ENCODE data around the gene PTGDR2.

DNA sequence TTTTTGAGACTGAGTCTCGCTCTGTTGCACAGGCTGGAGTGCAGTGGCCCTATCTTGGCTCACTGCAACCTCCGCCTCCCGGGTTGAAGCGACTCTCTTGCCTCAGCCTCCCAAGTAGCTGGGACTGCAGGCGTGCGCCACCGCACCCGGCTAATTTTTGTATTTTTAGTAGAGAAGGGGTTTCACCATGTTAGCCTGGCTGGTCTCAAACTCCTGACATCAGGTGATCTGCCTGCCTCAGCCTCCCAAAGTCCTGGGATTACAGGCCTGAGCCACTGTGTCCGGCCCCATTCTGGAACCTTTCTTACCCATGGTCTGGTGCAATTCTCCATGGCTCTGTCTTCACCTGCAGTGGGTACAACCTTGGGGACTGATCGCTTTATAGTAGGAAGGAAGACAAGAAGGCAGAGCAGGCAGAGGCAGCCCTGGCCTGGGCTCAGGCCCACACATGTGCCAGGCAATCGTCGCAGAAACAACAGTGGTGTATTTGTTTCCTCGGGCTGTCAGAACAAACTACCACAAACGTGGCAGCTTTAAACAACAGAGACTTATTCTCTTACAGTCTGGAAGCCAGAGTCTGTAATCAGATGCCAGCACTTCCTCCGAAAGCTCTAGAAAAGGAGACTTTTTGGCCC is 4.0 kb upstream of the PTGDR2 start:
- TF ChIP-seq EP300 (IDR thresholded peaks at IDR 0.05) (no peak), POLR2A (IDR thresholded peaks at IDR 0.05) (no peak)
- TF ChIP-seq, protein P1, sequence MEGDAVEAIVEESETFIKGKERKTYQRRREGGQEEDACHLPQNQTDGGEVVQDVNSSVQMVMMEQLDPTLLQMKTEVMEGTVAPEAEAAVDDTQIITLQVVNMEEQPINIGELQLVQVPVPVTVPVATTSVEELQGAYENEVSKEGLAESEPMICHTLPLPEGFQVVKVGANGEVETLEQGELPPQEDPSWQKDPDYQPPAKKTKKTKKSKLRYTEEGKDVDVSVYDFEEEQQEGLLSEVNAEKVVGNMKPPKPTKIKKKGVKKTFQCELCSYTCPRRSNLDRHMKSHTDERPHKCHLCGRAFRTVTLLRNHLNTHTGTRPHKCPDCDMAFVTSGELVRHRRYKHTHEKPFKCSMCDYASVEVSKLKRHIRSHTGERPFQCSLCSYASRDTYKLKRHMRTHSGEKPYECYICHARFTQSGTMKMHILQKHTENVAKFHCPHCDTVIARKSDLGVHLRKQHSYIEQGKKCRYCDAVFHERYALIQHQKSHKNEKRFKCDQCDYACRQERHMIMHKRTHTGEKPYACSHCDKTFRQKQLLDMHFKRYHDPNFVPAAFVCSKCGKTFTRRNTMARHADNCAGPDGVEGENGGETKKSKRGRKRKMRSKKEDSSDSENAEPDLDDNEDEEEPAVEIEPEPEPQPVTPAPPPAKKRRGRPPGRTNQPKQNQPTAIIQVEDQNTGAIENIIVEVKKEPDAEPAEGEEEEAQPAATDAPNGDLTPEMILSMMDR (IDR thresholded peaks at IDR 0.05) = no peak

Measured in ovary (tissue), 3 donors.